ENCODE results near the gene C19orf12. TPM values are rescaled to one million over a fixed set of nuclear protein-coding genes. Genes with fewer than 3 reads are reported as not detected.
A peak's percentile ranks its signal among the peaks of the same experiment; 100 is the strongest.

Gene C19orf12
- total and polyA plus RNA-seq, 2 experiments from 2014 or later: 11.4 to 17.2 TPM

- no peak for TF ChIP-seq ZNF462 (CRISPR knock-in tag; IDR thresholded peaks at IDR 0.05)
Observed at GRCh38 chr19:29685326-29685725, 29.7 kb downstream of the C19orf12 start (continued).

GRCh38 chr19:29683009-29683408, 32.1 kb downstream of the C19orf12 start:
- ATAC-seq (peak; percentile 33; the same call in 2 of the 3 replicates), DNase-seq (ENCODE audit: low spot score) (no peak)
- no peak overlapping the region for H3K4me3 Mint-ChIP-seq
- TF ChIP-seq POLR2AphosphoS5 (IDR thresholded peaks at IDR 0.05; ENCODE audit: low read depth) (no peak), ZNF462 (CRISPR knock-in tag; IDR thresholded peaks at IDR 0.05) (no peak), JUNB (IDR thresholded peaks at IDR 0.05; ENCODE audit: unreplicated experiment) (no peak), EZH2phosphoT487 (IDR thresholded peaks at IDR 0.05; ENCODE audit: unreplicated experiment) (no peak), ZNF114 (CRISPR knock-in tag; IDR thresholded peaks at IDR 0.05) (no peak), EZH2 (IDR thresholded peaks at IDR 0.05; ENCODE audit: low read depth, unreplicated experiment) (no peak), NANOG (IDR thresholded peaks at IDR 0.05; ENCODE audit: borderline replicate concordance) (no peak), CTCF (conservative IDR thresholded peaks at IDR 0.05; ENCODE audit: low read depth in 2 of 2) (no peak), STAT1 (IDR thresholded peaks at IDR 0.05; ENCODE audit: unreplicated experiment) (no peak)

More at GRCh38 chr19:29683009-29683408, 32.1 kb downstream of the C19orf12 start:
- Histone ChIP-seq H3F3A (replicated peaks; ENCODE audit: low read depth) (no peaks in the 10 kb centered on the region), H4K20me1 (replicated peaks; ENCODE audit: insufficient read depth) (no peaks in the 10 kb centered on the region), H3K4me3 (no peak overlapping the region), H3K79me2 (replicated peaks; ENCODE audit: insufficient read depth) (no peaks in the 10 kb centered on the region), H3K9me2 (ENCODE audit: insufficient read depth) (no peaks in the 10 kb centered on the region), H3K4me1 (ENCODE audit: insufficient read depth) (no peaks in the 10 kb centered on the region), H3K4me2 (no peak overlapping the region), H3K36me3 (ENCODE audit: insufficient read depth) (no peaks in the 10 kb centered on the region), H3K27ac (ENCODE audit: low read depth) (no peak overlapping the region), H2AFZ (no peak overlapping the region), H3K27me3 (ENCODE audit: insufficient read depth) (no peaks in the 10 kb centered on the region)
- Mint-ChIP-seq H3K27ac (no peak overlapping the region), H3K36me3 (ENCODE audit: low read depth) (peaks cover 4% of the 10 kb centered on the region; the same call in 1 of the 3 replicates), H3K9me3 (peaks cover 11% of the 10 kb centered on the region), H3K4me1 (peaks cover 4% of the 10 kb centered on the region), H3K27me3 (ENCODE audit: insufficient read depth, low read depth, poor library complexity) (peaks cover 6% of the 10 kb centered on the region)
